ENCODE results near the gene CKM. TPM values are rescaled to one million over a fixed set of nuclear protein-coding genes. Genes with fewer than 3 reads are reported as not detected.

The CKM gene
- total RNA-seq, 4 donors from 2014 or later = 18,507 to 37,792 (median 27,366) TPM

GRCh38 chr19:45349126-45349415 lies 26.4 kb upstream of the CKM start:
- Histone ChIP-seq H3K4me3 (no peak overlapping the region), H3K9me3 (no peaks in the 10 kb centered on the region), H3K36me3 (peaks cover 0 to 13% of the 10 kb centered on the region in 2 donors), H3K27me3 (peaks cover 9 to 28% (median 10%) of the 10 kb centered on the region in 3 donors), H3K27ac (no peak overlapping the region), H3K4me1 (no peaks in the 10 kb centered on the region)
- TF ChIP-seq POLR2A (IDR thresholded peaks at IDR 0.05) (no peak), CTCF (IDR thresholded peaks at IDR 0.05 in 4 of 5, conservative IDR thresholded peaks at IDR 0.05 in 1 of 5) (no peak)
- in situ Hi-C loops (cut with MboI; ENCODE audit: low sequenced_read_pairs in 4 of 4) = no loop called here
- DNase-seq (no peak), ATAC-seq (no peak)
- intact Hi-C loops (cut with DNase I; ENCODE audit: low total_unique reads) = no loop called here

- in situ Hi-C loops (cut with MboI; ENCODE audit: low sequenced_read_pairs in 4 of 4) = no loop called here
These were observed 25.9 kb upstream of the CKM start for GRCh38 chr19:45348367-45349125.

GRCh38 chr19:45347570-45348366 lies 25.1 kb upstream of the CKM start:
- DNase-seq (no peak), ATAC-seq (no peak)
- H3K27me3 ChIP-seq = peaks cover 9 to 28% (median 10%) of the 10 kb centered on the region in 3 donors
- no peak overlapping the region for H3K27ac ChIP-seq
- intact Hi-C loops (cut with DNase I; ENCODE audit: low total_unique reads) = no loop called here
- no peak overlapping the region for H3K4me3 ChIP-seq
- in situ Hi-C loops (cut with MboI; ENCODE audit: low sequenced_read_pairs in 4 of 4) = no loop called here
- H3K36me3 ChIP-seq = peaks cover 0 to 4% of the 10 kb centered on the region in 2 donors
- H3K4me1 ChIP-seq = no peaks in the 10 kb centered on the region
- H3K9me3 ChIP-seq = no peaks in the 10 kb centered on the region
- TF ChIP-seq CTCF (IDR thresholded peaks at IDR 0.05 in 4 of 5, conservative IDR thresholded peaks at IDR 0.05 in 1 of 5) (no peak), POLR2A (IDR thresholded peaks at IDR 0.05) (no peak)

More at GRCh38 chr19:45348367-45349125, 25.9 kb upstream of the CKM start:
- H3K9me3 ChIP-seq = no peaks in the 10 kb centered on the region
- no peak overlapping the region for H3K4me3 ChIP-seq
- peaks cover 0 to 8% of the 10 kb centered on the region in 2 donors for H3K36me3 ChIP-seq
- H3K4me1 ChIP-seq = no peaks in the 10 kb centered on the region
- H3K27ac ChIP-seq = no peak overlapping the region
- peaks cover 9 to 28% (median 10%) of the 10 kb centered on the region in 3 donors for H3K27me3 ChIP-seq
- TF ChIP-seq CTCF (IDR thresholded peaks at IDR 0.05 in 4 of 5, conservative IDR thresholded peaks at IDR 0.05 in 1 of 5) (no peak), POLR2A (IDR thresholded peaks at IDR 0.05) (no peak)
- DNase-seq (no peak), ATAC-seq (no peak)
- intact Hi-C loops (cut with DNase I; ENCODE audit: low total_unique reads) = no loop called here

GRCh38 chr19:45346449-45346848 lies 23.8 kb upstream of the CKM start:
- intact Hi-C loops (cut with DNase I; ENCODE audit: low total_unique reads) = no loop called here
- in situ Hi-C loops (cut with MboI; ENCODE audit: low sequenced_read_pairs in 4 of 4) = no loop called here
- ATAC-seq = no peak
- no peak for TF ChIP-seq CTCF (IDR thresholded peaks at IDR 0.05 in 4 of 5, conservative IDR thresholded peaks at IDR 0.05 in 1 of 5)
- Histone ChIP-seq H3K4me3 (no peak overlapping the region), H3K36me3 (no peaks in the 10 kb centered on the region), H3K27me3 (peaks cover 9 to 30% (median 10%) of the 10 kb centered on the region in 3 donors), H3K9me3 (no peaks in the 10 kb centered on the region), H3K4me1 (no peaks in the 10 kb centered on the region), H3K27ac (no peak overlapping the region)
- no peak for DNase-seq
